NCI-H2081 (cell line): ENCODE results near the gene KRT8.

Experiments
- DNase-seq, 2 experiments: peaks; one replicate each; lab custom pipeline; 2025; lab: John Stamatoyannopoulos, UW

The KRT8 gene

DNA sequence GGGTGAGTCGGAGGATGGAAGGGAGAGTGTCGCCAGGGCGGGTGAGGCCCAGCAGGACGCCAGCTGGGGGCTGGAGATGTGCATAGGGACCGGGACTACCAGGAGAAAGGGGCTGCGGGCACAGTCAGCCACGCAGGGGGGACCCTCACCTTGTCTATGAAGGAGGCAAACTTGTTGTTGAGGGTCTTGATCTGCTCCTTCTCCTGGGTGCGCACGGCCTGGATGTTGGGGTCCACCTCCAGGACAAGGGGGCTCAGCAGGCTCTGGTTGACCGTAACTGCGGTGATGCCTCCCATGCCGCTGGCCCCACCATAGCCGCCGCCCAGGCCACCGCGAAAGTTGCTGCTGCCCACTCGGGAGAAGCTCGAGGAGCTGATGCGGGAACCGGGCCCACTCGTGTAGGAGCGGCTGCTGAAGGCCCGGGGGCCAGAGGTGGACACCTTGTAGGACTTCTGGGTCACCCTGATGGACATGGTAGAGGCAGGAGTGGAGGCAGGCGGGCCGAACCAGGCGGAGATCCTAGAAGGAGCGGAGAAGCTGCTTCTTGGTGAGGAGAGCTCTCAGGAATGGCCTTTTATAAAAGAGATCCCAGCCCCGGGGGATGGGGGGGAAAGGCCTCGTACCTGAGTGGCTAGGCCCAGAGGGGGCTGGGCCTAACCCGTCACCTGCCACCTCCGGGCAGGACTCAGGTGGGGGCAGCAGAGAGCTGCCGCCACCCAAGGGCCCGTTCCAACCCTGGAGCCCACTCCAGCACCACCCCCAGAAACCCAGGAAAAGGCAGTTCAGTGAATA is at the start of gene KRT8:
KRT8 (minus strand) TSS at position 568 of the 792 bp plus-strand sequence; CDS start at position 473, 95 bp downstream.
- peak; percentile 92 to 94 for DNase-seq

DNA sequence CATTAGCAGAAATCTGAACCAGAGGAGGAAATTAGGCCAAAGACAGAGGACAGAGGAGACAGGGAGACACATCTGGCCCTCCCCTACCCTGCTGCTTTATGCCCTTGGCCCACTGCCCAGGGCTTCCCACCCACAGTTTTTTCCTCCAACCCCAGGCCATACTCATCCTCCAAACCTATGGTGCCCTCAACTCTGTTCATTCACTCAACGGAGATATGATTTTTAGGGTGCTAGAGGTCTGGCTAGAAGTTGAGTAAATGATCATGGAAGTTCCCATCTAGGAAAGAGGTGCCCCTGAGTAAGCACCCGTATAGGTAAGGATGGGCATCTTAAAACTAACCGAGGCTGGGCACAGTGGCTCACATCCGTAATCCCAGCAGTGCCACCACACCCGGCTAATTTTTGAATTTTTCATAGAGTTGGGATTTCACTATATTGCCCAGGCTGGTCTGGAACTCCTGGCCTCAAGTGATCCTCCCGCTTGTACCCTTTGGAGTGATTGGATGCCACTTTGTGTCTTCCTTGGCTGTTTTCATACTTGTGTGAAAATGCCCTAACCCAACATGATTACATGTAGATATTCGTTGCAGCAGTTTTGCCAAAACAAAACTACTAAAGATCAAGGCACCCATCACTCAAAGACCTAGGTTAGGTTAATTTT is 48.4 kb upstream of the KRT8 start:
- DNase-seq: no peak

DNA sequence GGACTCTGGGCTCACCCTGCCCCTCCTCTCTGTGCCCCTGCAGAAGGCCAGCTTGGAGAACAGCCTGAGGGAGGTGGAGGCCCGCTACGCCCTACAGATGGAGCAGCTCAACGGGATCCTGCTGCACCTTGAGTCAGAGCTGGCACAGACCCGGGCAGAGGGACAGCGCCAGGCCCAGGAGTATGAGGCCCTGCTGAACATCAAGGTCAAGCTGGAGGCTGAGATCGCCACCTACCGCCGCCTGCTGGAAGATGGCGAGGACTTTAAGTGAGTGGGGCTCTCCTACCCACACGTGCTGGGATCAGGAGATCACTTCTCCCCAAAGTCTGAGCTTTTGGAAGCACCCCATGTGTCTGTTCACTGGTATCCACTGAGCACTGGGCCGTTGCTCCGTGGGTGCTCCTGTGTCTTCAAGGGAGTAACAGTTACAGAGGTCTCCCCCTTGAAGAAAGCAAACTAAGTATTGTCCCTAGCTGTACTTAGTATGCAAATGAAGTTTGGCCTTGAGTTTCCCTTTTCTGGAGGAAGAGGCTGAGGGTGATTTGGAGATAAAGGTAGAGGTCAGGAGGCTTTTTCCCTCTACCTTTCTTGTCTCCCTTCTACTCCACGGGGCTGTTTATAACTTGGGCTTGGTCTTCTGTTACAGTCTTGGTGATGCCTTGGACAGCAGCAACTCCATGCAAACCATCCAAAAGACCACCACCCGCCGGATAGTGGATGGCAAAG is 47.4 kb upstream of the KRT8 start:
- DNase-seq: no peak

DNA sequence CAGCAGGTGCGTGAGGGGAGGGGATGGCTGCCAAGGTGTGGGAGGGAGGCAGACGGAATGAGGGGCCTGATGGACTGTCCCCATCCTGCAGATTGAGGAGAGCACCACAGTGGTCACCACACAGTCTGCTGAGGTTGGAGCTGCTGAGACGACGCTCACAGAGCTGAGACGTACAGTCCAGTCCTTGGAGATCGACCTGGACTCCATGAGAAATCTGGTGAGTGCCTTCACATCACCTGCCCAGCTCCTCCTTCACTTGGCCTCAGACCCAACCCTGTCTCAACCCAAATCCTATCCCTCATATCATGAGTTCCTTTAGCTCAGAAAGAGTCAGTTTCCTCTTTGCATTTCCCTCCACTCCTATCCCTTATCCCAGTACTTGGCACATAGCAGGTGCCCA is 46.8 kb upstream of the KRT8 start:
- no peak for DNase-seq

DNA sequence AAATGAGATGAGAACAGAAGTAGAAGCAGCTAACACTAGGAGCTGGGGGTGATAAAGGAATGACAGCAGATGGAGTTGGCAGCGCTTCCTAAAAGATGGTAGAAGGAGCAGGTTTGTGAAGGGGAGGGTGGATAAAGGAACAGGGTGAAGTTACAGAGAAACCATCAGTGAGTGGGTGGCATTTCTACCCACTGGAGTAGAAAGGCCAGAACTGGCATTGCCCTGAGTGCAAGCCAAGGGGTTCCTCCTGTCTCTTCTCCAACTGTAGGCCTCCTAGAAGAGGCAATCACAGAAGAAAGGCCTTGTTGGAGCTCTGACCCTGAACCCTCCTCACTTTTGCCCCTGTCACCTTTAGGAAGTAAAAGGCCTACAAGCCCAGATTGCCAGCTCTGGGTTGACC is 46.2 kb upstream of the KRT8 start:
- no peak for DNase-seq

DNA sequence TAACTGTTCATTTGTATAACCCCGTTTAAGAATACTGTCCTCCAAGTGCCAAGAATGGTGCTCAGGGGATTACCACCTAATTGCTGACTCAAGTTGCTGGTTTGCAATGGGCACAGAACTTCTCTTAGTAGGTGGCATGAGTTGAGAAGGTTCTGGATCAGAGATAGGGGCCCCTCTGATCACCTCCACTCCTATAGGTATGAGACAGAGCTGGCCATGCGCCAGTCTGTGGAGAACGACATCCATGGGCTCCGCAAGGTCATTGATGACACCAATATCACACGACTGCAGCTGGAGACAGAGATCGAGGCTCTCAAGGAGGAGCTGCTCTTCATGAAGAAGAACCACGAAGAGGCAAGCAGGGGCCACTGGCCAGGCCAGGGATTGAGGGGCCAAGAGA is 45.7 kb upstream of the KRT8 start:
- DNase-seq: no peak

DNA sequence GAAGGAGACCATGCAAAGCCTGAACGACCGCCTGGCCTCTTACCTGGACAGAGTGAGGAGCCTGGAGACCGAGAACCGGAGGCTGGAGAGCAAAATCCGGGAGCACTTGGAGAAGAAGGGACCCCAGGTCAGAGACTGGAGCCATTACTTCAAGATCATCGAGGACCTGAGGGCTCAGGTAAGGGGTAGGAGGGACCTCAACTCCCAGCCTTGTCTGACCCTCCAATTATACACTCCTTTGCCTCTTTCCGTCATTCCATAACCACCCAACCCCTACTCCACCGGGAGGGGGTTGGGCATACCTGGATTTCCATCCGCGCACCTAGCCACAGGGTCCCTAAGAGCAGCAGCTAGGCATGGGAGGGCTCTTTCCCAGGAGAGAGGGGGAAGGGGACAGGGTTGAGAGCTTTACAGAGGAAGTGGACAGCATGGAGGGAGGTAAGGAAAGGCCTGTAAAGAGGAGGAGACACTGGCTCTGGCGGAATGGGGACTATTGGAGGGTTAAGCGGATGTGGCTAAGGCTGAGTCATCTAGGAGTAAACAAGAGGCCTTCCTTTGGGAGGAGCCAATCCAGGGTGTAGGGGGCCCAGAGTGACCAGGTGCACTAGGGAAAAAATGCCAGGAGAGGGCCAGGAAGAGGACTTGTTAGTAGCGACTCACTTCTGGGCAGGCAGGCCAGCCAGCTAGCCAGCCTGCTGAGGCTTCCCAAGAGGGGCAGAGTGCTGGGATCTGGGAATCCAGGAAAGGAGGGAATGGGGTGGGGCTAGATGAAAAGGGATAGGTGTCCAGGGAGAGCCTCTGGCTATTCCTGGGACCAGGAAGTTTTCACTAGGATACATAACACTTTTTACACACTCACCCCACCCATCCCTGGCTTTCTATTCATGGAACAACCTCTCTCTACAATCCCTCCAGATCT is 44.8 kb upstream of the KRT8 start:
- peak; percentile 77 to 85 for DNase-seq

- DNase-seq: no peak
Measured at GRCh38 chr12:52947738-52948423, 43.0 kb upstream of the KRT8 start.

DNA sequence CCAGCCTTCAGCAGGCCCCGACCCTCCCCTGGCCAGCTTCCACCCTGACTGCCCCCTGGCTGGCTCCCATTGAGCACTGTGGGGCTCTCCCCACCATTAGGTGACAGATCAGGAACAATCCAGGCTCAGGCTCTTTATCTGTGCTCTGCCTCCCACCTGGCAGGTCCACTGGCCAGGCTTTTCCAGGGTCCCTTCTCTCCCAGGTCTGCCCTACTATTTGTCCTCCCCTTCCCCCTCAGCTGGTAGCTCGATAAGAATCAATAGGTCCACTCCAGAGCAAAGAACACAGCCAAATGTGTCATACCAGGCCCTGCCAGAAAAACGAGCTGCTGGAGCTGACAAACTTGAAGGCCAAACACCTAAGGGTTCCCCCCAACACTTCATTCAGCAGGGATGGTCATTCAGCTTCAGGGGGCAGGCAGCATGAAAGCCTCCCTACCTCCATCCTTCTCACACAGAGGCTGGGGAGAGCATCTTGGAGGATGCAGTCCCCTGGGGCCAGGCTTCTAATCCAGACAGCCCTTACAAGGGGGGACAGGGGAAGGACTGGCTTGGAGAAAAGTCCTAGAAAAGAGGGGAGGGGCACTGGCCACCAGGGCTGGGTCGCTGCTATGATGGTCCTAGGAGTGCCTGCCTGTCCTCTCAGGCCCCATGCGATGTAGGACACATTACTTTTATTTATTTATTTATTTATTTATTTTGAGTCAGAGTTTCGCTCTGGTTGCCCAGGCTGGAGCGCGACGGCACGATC is 42.1 kb upstream of the KRT8 start:
- DNase-seq: no peak

DNA sequence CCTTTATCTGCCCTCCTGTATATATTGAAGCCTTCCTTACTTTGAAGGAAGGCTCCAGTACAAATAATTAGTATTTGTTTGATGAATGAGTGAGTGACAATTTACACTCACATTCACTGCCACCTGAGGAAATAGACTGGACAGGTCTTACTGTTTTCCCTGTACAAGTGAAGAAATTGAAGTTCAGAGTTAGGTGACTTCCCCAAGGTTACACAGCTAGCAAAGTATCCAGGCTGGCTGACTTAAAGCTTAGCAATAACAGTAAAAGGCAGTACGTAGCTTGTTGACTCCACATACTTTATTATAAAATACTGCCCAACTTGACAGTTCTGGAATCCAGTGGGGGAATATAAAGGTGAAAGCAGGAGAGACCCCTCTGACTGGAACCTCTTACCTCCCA is 41.5 kb upstream of the KRT8 start:
- no peak for DNase-seq

GRCh38 chr12:52945389-52946232 is 40.7 kb upstream of the KRT8 start:
- no peak for DNase-seq

DNA sequence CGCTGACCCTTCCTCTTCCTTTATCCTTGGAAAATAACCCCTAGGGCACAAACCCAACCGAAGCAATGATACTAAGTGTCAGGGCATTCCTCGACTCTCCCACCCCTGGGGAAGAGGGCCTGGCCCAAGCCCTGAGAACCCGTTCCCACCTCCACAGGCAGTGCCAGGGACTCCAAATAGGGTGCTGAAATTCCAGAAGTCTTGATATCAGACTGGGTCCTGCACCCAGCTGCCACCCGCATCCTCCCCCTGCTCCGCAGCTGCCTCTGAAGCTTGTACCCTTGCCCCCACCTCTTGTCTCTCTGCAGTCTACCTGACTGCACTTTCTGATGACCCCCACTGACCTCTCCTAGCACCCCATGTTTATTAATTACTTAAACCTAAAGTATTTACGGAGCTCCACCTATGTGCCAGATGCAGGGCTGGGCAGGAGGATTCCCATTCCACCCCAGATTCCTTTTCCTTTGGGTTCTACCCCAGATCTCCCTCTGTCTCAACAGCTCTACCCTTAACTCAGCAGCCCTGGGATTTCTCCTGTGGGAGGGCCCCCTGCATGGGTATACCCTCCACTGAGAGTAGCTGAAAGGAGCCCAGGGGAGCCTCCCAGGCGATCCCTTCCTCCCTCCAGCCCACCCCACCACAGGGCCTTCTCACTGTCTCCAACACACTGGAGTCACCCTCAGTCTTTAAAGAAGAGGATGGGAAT is 40.0 kb upstream of the KRT8 start:
- no peak for DNase-seq

DNA sequence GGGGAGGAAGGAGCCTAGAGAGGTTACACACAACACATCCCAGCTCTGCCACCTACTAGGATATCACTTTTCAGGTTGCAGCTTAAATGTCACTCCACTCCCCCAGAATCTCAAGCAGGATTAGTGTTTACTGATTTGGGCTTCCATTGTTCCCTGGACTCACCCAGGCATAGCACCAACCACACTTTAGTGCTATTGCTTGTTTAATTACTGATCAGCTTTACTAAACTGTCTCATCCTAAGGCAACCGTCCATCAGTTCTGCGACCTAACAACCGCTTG is 38.0 kb upstream of the KRT8 start:
- no peak for DNase-seq

DNA sequence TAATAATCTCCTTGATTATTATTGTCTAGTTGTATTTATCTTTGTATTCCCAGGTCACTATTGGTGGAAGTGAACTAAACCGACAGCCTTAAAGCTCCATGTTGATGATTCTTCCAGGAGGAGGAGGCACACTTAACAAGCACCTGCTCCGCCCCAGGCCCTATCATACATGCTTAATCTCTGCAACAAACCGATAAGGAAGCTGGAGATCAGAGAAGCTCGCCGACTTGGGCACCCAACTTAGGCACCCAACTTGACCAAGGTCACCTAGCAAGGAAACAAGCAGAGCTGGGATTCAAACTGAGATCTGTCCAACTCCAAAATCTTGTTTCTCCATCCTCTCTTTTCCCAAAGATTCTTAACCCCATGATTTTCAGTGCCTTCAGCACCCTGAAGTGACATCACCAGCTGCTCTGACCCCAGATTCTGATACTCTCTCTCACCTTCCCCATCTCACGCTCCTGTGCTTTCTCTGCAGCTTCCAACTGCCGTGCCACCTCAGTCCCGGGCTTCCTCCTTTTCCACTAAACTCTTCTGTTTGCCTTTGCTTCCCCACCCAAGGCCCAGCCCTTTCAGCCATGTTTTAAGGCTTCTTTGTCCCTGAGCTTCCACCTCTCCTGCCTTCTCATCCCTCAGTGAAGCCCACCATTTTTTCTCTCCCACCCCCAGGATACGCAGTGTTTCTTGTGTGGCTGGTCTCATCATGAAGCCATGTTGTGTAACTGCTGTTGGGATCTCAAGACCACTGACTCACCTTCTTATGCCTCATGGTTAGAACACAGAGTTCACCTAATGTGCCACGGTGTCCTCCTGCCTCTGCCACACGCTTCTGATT is 37.4 kb upstream of the KRT8 start:
- DNase-seq: no peak

DNA sequence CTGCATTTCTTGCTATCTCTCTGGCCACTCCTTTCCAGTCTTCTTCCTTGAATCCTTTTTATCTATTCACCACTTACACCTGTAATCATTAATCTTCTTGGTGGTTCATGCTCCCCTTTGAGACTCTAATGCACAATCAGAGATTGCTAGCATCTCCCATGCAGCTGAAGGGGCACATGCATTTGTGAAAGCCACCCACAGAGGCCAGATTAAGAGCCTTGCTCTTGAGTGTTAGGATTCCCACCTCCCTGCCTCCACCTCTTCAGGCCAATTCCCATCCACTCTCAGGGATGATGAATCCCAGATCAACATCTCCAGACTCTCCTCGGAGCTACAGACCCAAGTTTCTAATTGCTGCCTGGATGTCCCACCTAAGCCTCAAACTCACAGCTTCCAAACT is 24.7 kb upstream of the KRT8 start:
- DNase-seq: no peak

DNA sequence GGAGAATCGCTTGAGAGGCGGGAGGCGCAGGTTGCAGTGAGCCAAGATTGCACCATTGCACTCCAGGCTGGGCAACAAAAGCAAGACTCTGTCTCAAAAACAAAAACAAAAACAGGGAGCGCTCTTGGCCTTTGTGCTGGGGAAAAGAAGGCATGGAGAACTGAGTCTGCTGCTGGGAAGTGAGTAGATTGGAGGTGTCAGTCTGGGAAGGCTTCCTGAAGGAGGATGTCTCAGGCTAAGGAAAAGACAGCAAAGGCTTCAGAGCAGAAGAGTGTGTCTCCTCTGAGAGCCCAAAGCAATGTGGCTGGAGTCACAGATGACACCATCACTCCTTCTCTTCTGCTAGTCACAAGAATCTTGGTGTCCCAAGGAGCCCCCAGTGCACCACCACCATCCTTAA is 23.1 kb upstream of the KRT8 start:
- DNase-seq: no peak

DNA sequence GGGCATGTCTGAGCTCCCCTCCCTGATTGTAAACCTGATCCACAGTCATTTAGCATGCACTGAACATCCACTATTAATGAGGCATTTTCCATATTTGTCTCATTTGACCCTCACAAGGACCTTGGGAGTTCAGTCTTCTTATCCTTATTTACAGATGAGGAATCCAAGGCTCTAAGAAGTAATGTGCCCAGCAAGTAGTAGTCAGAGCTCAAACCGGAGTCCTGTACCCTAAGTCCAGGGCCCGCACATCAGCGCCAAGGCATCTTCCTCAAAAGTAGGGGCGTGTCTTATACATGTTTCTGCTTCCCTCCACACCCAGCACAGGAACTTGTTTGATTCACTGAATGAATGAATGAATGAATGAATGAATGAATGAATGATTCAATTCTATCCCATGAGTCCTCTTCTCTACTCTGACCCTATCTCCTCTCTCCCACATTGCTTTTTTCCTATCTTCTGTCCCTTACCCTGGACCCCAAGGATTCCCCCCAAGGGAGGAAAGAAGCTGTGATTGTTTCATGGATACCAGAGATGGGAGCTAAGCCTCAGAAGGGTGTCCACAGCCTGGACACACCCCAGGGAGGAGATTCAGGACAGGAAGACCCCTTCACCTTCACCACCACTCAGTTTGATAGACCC is 21.8 kb upstream of the KRT8 start:
- DNase-seq: no peak
